Activated CD4-positive, alpha-beta T cell treated with anti-CD3 and anti-CD28 coated beads for 36 hours (primary cell): ENCODE results near the gene ATP8A1. TPM values are rescaled to one million over a fixed set of nuclear protein-coding genes. Genes with fewer than 3 reads are reported as not detected.
"Not testable (repeated sequence)": the region's sequence is repeated elsewhere in the genome, so short reads cannot be mapped to it uniquely, and the experiment has no call there.

ENCODE experiments used
- ATAC-seq: fragments of 200-7000 bp; cut with Tn5 transposase; one replicate; pipeline ENCODE4 v1.10.0; 2021; ENCODE audit warnings: mild to moderate bottlenecking, moderate library complexity
- CTCF ChIA-PET: fragments of 350-600 bp; sonication (Branson Sonifier 250); formaldehyde crosslinking; loops from one replicate; lab custom pipeline; 2021; ENCODE audit warnings: antibody characterized with exemption; lab: Charles Lee
- POLR2A ChIA-PET: fragments of 350-600 bp; sonication (Branson Sonifier 250); formaldehyde crosslinking; loops from one replicate; lab custom pipeline; 2021; ENCODE audit warnings: antibody characterized with exemption, inconsistent platforms; lab: Charles Lee
- DNase-seq: peaks from one replicate; pipeline ENCODE4 v3.0.0-alpha.2; 2020
- H3K27ac Mint-ChIP-seq: one replicate; pipeline ENCODE4 v1.8.0; 2021; ENCODE audit warnings: mixed read lengths
- H3K27me3 Mint-ChIP-seq: one replicate; pipeline ENCODE4 v1.8.0; 2021; ENCODE audit warnings: mixed read lengths
- H3K36me3 Mint-ChIP-seq: one replicate; pipeline ENCODE4 v1.8.0; 2021; ENCODE audit warnings: low read depth, mixed read lengths
- H3K4me1 Mint-ChIP-seq: one replicate; pipeline ENCODE4 v1.8.0; 2021; ENCODE audit warnings: mixed read lengths
- H3K4me3 Mint-ChIP-seq: one replicate; pipeline ENCODE4 v1.8.0; 2021; ENCODE audit warnings: mild to moderate bottlenecking, moderate library complexity, mixed read lengths
- H3K9me3 Mint-ChIP-seq: one replicate; pipeline ENCODE4 v1.8.0; 2021; ENCODE audit warnings: low read depth, mixed read lengths
- intact Hi-C, 2 experiments: fragments of 100-400 bp; cut with DNase I in 1 of 2; cut with micrococcal nuclease in 1 of 2; formaldehyde crosslinking; loops; one replicate each; pipeline versions ENCODE4 v1.14.2 to v1.15.1; 2022 to 2024; cut with DNase I, micrococcal nuclease
- total RNA-seq, 2 experiments: library from RNA; stranded (reverse); gene quantifications; one replicate each; pipeline ENCODE4 v1.2.3, GENCODE V29; 2021

ATP8A1 gene
- total RNA-seq, 2 experiments from 2014 or later: 15.1 to 21.1 TPM

- no peaks in the 10 kb centered on the region for H3K36me3 Mint-ChIP-seq
- ATAC-seq (peak; percentile 62), DNase-seq (no peak)
- ChIA-PET POLR2A (interaction anchor here (0.5 to 1.5 kb wide), 3 partner anchors 15 to 98 kb away, joined by 3 to 8 read pairs (median 4); partner anchors contain the start of gene ATP8A1), CTCF (interaction anchor here (0.6 to 1.7 kb wide), 11 partner anchors 12 to 192 kb away, joined by 3 to 9 read pairs (median 4); partner anchors contain the start of gene ATP8A1)
- peaks cover 44% of the 10 kb centered on the region for H3K4me1 Mint-ChIP-seq
- peak overlapping the region; percentile 90 for H3K27ac Mint-ChIP-seq
- H3K9me3 Mint-ChIP-seq: peaks cover 2% of the 10 kb centered on the region
- no peaks in the 10 kb centered on the region for H3K27me3 Mint-ChIP-seq
- intact Hi-C loops: loop anchor here (1.0 to 5.0 kb wide), 2 partner anchors 15 to 45 kb away; partner anchors contain the start of gene ATP8A1 (in 2 of the 2)
- H3K4me3 Mint-ChIP-seq: peak overlapping the region; percentile 10
Observed at GRCh38 chr4:42672359-42673081, 15.6 kb upstream of the ATP8A1 start.

- Mint-ChIP-seq H3K27me3 (no peaks in the 10 kb centered on the region), H3K27ac (peak overlapping the region; percentile 90), H3K4me1 (peaks cover 49% of the 10 kb centered on the region), H3K9me3 (peaks cover 2% of the 10 kb centered on the region), H3K36me3 (no peaks in the 10 kb centered on the region), H3K4me3 (peak overlapping the region; percentile 26)
- intact Hi-C loops: loop anchor here (1.0 to 5.0 kb wide), 2 partner anchors 14 to 44 kb away; partner anchors contain the start of gene ATP8A1 (in 2 of the 2)
- DNase-seq (peak; percentile 55), ATAC-seq (peak; percentile 73)
- ChIA-PET CTCF (interaction anchor here (0.9 to 1.7 kb wide), 5 partner anchors 14 to 103 kb away, joined by 4 to 9 read pairs (median 7); partner anchors contain the start of gene ATP8A1), POLR2A (no interaction called here)
Observed at GRCh38 chr4:42671431-42672194, 14.7 kb upstream of the ATP8A1 start.

GRCh38 chr4:42658261-42658660 lies 1.4 kb upstream of the ATP8A1 start:
- ChIA-PET CTCF (interaction anchor here (0.5 to 1.6 kb wide), 3 partner anchors 13 to 90 kb away, joined by 3 to 7 read pairs (median 4); no protein-coding TSS in a partner anchor), POLR2A (interaction anchor here (0.6 kb wide), 1 partner anchor 100 kb away, joined by 3 read pairs; no protein-coding TSS in a partner anchor)
- peaks cover 3% of the 10 kb centered on the region for H3K27me3 Mint-ChIP-seq
- H3K27ac Mint-ChIP-seq: peak overlapping the region; percentile 63
- intact Hi-C loops: no loop called here
- H3K9me3 Mint-ChIP-seq: peaks cover under 1% of the 10 kb centered on the region
- peak overlapping the region; percentile 76 for H3K4me3 Mint-ChIP-seq
- DNase-seq (no peak), ATAC-seq (no peak)
- H3K36me3 Mint-ChIP-seq: peaks cover 13% of the 10 kb centered on the region
- peaks cover 35% of the 10 kb centered on the region for H3K4me1 Mint-ChIP-seq

GRCh38 chr4:42656679-42656943 lies 294 bp downstream of the ATP8A1 start:
- DNase-seq: no peak
- no peak for ATAC-seq

GRCh38 chr4:42655921-42656678 lies 805 bp downstream of the ATP8A1 start:
- Mint-ChIP-seq H3K9me3 (peaks cover 11% of the 10 kb centered on the region), H3K27me3 (no peaks in the 10 kb centered on the region), H3K36me3 (peaks cover 26% of the 10 kb centered on the region), H3K27ac (peak overlapping the region; percentile 93), H3K4me3 (peak overlapping the region; percentile 84), H3K4me1 (peaks cover 43% of the 10 kb centered on the region)
- CTCF ChIA-PET: interaction anchor here (0.8 to 2.1 kb wide), 5 partner anchors 10 to 87 kb away, joined by 3 to 14 read pairs (median 8); no protein-coding TSS in a partner anchor
- peak; percentile 8 for ATAC-seq
- intact Hi-C loops: loop anchor here (2.0 kb wide), 2 partner anchors 75 to 87 kb away; no protein-coding TSS in a partner anchor
- DNase-seq: peak; percentile 63
- POLR2A ChIA-PET: interaction anchor here (1.6 kb wide), 1 partner anchor 22 kb away, joined by 4 read pairs; no protein-coding TSS in a partner anchor

More at GRCh38 chr4:42656679-42656943, 294 bp downstream of the ATP8A1 start:
- intact Hi-C loops: loop anchor here (2.0 kb wide), 2 partner anchors 76 to 88 kb away; no protein-coding TSS in a partner anchor
- CTCF ChIA-PET: interaction anchor here (0.8 to 2.1 kb wide), 7 partner anchors 9 to 131 kb away, joined by 3 to 14 read pairs (median 5); no protein-coding TSS in a partner anchor
- no peaks in the 10 kb centered on the region for H3K27me3 Mint-ChIP-seq
- peak overlapping the region; percentile 93 for H3K27ac Mint-ChIP-seq
- H3K4me1 Mint-ChIP-seq: peaks cover 41% of the 10 kb centered on the region
- peaks cover 10% of the 10 kb centered on the region for H3K9me3 Mint-ChIP-seq
- peak overlapping the region; percentile 84 for H3K4me3 Mint-ChIP-seq
- peaks cover 24% of the 10 kb centered on the region for H3K36me3 Mint-ChIP-seq
- POLR2A ChIA-PET: interaction anchor here (1.1 to 1.6 kb wide), 2 partner anchors 16 to 23 kb away, joined by 4 to 8 read pairs; no protein-coding TSS in a partner anchor

GRCh38 chr4:42655269-42655637 lies 1.7 kb downstream of the ATP8A1 start:
- no peaks in the 10 kb centered on the region for H3K27me3 Mint-ChIP-seq
- H3K4me1 Mint-ChIP-seq: peaks cover 45% of the 10 kb centered on the region
- intact Hi-C loops: no loop called here
- no peak for ATAC-seq
- CTCF ChIA-PET: interaction anchor here (0.8 to 1.7 kb wide), 2 partner anchors 11 to 17 kb away, joined by 3 to 4 read pairs; no protein-coding TSS in a partner anchor
- no peak for DNase-seq
- peaks cover 28% of the 10 kb centered on the region for H3K36me3 Mint-ChIP-seq
- peaks cover 11% of the 10 kb centered on the region for H3K9me3 Mint-ChIP-seq
- H3K4me3 Mint-ChIP-seq: peak overlapping the region; percentile 84
- POLR2A ChIA-PET: interaction anchor here (1.6 kb wide), 1 partner anchor 21 kb away, joined by 4 read pairs; no protein-coding TSS in a partner anchor
- H3K27ac Mint-ChIP-seq: peak overlapping the region; percentile 93

- H3K36me3 Mint-ChIP-seq: peaks cover 28% of the 10 kb centered on the region
- CTCF ChIA-PET: interaction anchor here (0.8 to 1.7 kb wide), 2 partner anchors 11 to 18 kb away, joined by 3 to 4 read pairs; no protein-coding TSS in a partner anchor
- H3K27me3 Mint-ChIP-seq: no peaks in the 10 kb centered on the region
- ATAC-seq: peak; percentile 22
- POLR2A ChIA-PET: no interaction called here
- H3K27ac Mint-ChIP-seq: peak overlapping the region; percentile 93
- peak; percentile 40 for DNase-seq
- H3K4me3 Mint-ChIP-seq: peak overlapping the region; percentile 84
- intact Hi-C loops: no loop called here
- peaks cover 50% of the 10 kb centered on the region for H3K4me1 Mint-ChIP-seq
- peaks cover 11% of the 10 kb centered on the region for H3K9me3 Mint-ChIP-seq
Observed at GRCh38 chr4:42654631-42655268, 2.2 kb downstream of the ATP8A1 start.

GRCh38 chr4:42653626-42654560 lies 3.0 kb downstream of the ATP8A1 start:
- H3K4me1 Mint-ChIP-seq: peaks cover 54% of the 10 kb centered on the region
- intact Hi-C loops: loop anchor here in 1 of 2 experiments (1.0 kb wide), 1 partner anchor 9 kb away; no protein-coding TSS in a partner anchor
- ATAC-seq (no peak), DNase-seq (no peak)
- H3K9me3 Mint-ChIP-seq: peaks cover 11% of the 10 kb centered on the region
- peak overlapping the region; percentile 84 for H3K4me3 Mint-ChIP-seq
- peaks cover 28% of the 10 kb centered on the region for H3K36me3 Mint-ChIP-seq
- H3K27ac Mint-ChIP-seq: peak overlapping the region; percentile 93
- ChIA-PET POLR2A (no interaction called here), CTCF (interaction anchor here (1.7 kb wide), 1 partner anchor 19 kb away, joined by 4 read pairs; no protein-coding TSS in a partner anchor)
- no peaks in the 10 kb centered on the region for H3K27me3 Mint-ChIP-seq

GRCh38 chr4:42652529-42653231 lies 4.2 kb downstream of the ATP8A1 start:
- peaks cover 11% of the 10 kb centered on the region for H3K9me3 Mint-ChIP-seq
- H3K4me3 Mint-ChIP-seq, H3K27ac Mint-ChIP-seq, ATAC-seq, H3K27me3 Mint-ChIP-seq, POLR2A ChIA-PET, DNase-seq: not testable (repeated sequence)
- H3K4me1 Mint-ChIP-seq: peaks cover 45% of the 10 kb centered on the region
- intact Hi-C loops: loop anchor here in 1 of 2 experiments (1.0 kb wide), 1 partner anchor 7 kb away; no protein-coding TSS in a partner anchor
- H3K36me3 Mint-ChIP-seq: peaks cover 28% of the 10 kb centered on the region
- CTCF ChIA-PET: interaction anchor here (1.0 kb wide), 1 partner anchor 84 kb away, joined by 3 read pairs; no protein-coding TSS in a partner anchor
